Stomach (tissue), 4 donors: ENCODE measurements around the gene KLF13.

Experiments used
- POLR2A ChIP-seq, 4 donors: fragments of 450-650 bp; IDR thresholded peaks; one replicate each; pipeline ENCODE4 v1.6.1; 2016; ENCODE audit warnings: antibody characterized with exemption in 4 of 4, control low read depth in 2 of 4, mild to moderate bottlenecking in 1 of 4, moderate library complexity in 1 of 4
- TF ChIP-seq, protein P1 (sequence below), 7 experiments: fragments of 450-650 bp in 4 of 7; fragments of 200-600 bp in 3 of 7; sonication (generic) in 3 of 7; IDR thresholded peaks; one replicate each; pipeline ENCODE4 v1.5.1; 2016 to 2019; ENCODE audit warnings: antibody characterized with exemption in 7 of 7, control low read depth in 2 of 7, mild to moderate bottlenecking in 1 of 7

DNA sequence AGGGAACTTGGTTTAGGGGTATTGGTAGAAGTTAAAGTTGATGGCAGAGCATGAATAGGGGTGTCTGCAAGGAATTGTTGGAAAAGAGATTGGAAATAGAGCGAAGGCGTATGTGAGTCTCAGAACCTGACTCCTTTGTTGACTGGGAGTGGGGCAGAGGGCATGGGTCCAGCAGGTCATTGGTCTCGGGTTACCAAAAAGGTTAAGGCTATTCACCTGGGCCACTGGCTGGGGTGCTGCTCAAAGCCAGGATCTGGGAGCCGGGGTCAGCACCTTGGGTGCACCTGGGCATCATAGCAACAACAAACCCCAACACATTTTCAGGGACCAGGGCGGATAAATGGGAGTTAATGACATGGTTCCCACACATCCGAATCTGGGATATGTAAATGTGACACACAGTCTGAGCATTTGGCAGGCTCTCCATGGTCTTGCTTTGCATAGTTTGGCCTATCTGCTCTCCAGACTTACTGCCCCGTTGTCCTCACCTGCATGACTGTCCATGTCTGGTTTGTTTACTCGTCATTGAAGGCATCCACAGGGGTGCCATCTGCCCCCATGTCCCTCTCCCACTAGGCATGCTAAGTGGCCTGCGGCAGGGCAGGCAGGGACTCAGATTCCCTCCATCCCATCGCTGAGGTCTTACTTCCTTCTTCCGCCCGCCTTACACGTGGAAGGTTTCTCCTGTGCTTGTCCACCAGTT lies 10.1 kb downstream of the KLF13 start:
- TF ChIP-seq, protein P1, sequence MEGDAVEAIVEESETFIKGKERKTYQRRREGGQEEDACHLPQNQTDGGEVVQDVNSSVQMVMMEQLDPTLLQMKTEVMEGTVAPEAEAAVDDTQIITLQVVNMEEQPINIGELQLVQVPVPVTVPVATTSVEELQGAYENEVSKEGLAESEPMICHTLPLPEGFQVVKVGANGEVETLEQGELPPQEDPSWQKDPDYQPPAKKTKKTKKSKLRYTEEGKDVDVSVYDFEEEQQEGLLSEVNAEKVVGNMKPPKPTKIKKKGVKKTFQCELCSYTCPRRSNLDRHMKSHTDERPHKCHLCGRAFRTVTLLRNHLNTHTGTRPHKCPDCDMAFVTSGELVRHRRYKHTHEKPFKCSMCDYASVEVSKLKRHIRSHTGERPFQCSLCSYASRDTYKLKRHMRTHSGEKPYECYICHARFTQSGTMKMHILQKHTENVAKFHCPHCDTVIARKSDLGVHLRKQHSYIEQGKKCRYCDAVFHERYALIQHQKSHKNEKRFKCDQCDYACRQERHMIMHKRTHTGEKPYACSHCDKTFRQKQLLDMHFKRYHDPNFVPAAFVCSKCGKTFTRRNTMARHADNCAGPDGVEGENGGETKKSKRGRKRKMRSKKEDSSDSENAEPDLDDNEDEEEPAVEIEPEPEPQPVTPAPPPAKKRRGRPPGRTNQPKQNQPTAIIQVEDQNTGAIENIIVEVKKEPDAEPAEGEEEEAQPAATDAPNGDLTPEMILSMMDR (IDR thresholded peaks at IDR 0.05), result no peak
- TF ChIP-seq POLR2A (IDR thresholded peaks at IDR 0.05), result no peak
